22Rv1 (cell line): ENCODE data around the gene DPP6.

Source experiments
- ZFX ChIP-seq: fragments of 450-650 bp; IDR thresholded peaks from 2 replicates; pipeline ENCODE4 v1.6.1; 2017; ENCODE audit warnings: antibody characterized with exemption, borderline replicate concordance
- TF ChIP-seq, protein P1 (sequence below): fragments of 450-650 bp; IDR thresholded peaks from 2 replicates; pipeline ENCODE4 v1.5.1; 2017; ENCODE audit warnings: mild to moderate bottlenecking

DNA sequence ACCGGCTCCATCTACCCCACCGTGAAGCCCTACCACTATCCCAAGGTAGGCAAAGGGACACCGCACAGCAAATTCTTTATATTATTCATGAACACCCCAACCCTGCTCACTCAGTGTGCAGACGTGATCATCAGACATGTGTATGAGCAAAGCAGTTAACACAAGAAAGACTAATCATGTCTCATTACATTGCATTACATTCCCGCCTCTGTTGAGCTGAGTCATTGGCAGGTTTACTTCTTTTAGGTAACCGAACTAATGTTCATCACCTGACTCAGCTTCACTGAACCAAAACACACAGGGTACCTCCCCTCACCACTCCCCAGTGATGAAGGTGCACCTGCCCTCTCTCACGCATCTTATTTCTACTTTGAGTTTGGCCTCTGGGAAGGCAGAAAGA is 717.3 kb downstream of the DPP6 start:
- TF ChIP-seq, protein P1, sequence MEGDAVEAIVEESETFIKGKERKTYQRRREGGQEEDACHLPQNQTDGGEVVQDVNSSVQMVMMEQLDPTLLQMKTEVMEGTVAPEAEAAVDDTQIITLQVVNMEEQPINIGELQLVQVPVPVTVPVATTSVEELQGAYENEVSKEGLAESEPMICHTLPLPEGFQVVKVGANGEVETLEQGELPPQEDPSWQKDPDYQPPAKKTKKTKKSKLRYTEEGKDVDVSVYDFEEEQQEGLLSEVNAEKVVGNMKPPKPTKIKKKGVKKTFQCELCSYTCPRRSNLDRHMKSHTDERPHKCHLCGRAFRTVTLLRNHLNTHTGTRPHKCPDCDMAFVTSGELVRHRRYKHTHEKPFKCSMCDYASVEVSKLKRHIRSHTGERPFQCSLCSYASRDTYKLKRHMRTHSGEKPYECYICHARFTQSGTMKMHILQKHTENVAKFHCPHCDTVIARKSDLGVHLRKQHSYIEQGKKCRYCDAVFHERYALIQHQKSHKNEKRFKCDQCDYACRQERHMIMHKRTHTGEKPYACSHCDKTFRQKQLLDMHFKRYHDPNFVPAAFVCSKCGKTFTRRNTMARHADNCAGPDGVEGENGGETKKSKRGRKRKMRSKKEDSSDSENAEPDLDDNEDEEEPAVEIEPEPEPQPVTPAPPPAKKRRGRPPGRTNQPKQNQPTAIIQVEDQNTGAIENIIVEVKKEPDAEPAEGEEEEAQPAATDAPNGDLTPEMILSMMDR: no peak
- TF ChIP-seq ZFX: no peak
